Gastrocnemius medialis (tissue), 4 donors: ENCODE measurements around the gene NCK2. TPM values are rescaled to one million over a fixed set of nuclear protein-coding genes. Genes with fewer than 3 reads are reported as not detected.

ENCODE experiments used
- ATAC-seq, 2 donors: fragments of 150-250 bp; one replicate each; pipeline ENCODE4 v1.9.1; 2016
- DNase-seq, 2 donors: peaks; one replicate each; pipeline ENCODE4 v3.0.0-alpha.2; 2019
- H3K27ac ChIP-seq, 4 donors: fragments of 200-600 bp; sonication (generic); 1 replicate in 1 of 4; 2 replicates in 3 of 4; pipeline ENCODE4 v1.5.1; 2016 to 2018; ENCODE audit warnings: mild to moderate bottlenecking in 2 of 4, moderate library complexity in 1 of 4
- H3K27me3 ChIP-seq, 3 donors: fragments of 200-600 bp; sonication (generic) in 2 of 3; 1 replicate in 1 of 3; 2 replicates in 2 of 3; pipeline versions ENCODE4 v1.5.1 to v1.6.0; 2016 to 2019; ENCODE audit warnings: mild to moderate bottlenecking in 1 of 3, moderate library complexity in 1 of 3
- H3K36me3 ChIP-seq, 2 donors: fragments of 200-600 bp; sonication (generic) in 1 of 2; one replicate each; pipeline ENCODE4 v1.5.1; 2017 to 2018
- H3K4me1 ChIP-seq, 2 donors: fragments of 200-600 bp; sonication (generic) in 1 of 2; one replicate each; pipeline ENCODE4 v1.5.1; 2016 to 2017; ENCODE audit warnings: mild to moderate bottlenecking in 2 of 2
- H3K4me3 ChIP-seq, 4 donors: fragments of 200-600 bp; sonication (generic) in 3 of 4; 1 replicate in 1 of 4; 2 replicates in 3 of 4; pipeline ENCODE4 v1.5.1; 2016 to 2019; ENCODE audit warnings: mild to moderate bottlenecking in 2 of 4
- H3K9me3 ChIP-seq, 3 donors: fragments of 200-600 bp; sonication (generic) in 2 of 3; 1 replicate in 1 of 3; 2 replicates in 2 of 3; pipeline ENCODE4 v1.5.1; 2016 to 2019
- CTCF ChIP-seq, 5 experiments: fragments of 450-650 bp in 3 of 5; fragments of 200-600 bp in 2 of 5; sonication (generic) in 2 of 5; IDR thresholded peaks in 4 of 5; conservative IDR thresholded peaks in 1 of 5; 1 replicate in 4 of 5; 2 replicates in 1 of 5; pipeline ENCODE4 v1.5.1; 2016 to 2019; ENCODE audit warnings: antibody characterized with exemption in 5 of 5, mild to moderate bottlenecking in 3 of 5, moderate library complexity in 3 of 5
- POLR2A ChIP-seq, 2 donors: fragments of 450-650 bp; IDR thresholded peaks; one replicate each; pipeline ENCODE4 v1.6.1; 2017; ENCODE audit warnings: antibody characterized with exemption in 2 of 2, mild to moderate bottlenecking in 2 of 2, moderate library complexity in 2 of 2
- in situ Hi-C, 4 donors: fragments of 200-750 bp; cut with MboI; loops; one replicate each; pipeline versions ENCODE4 v1.15.0 to v1.8.0; 2017; ENCODE audit warnings: low sequenced_read_pairs in 4 of 4
- intact Hi-C: fragments of 100-400 bp; cut with DNase I; formaldehyde crosslinking; loops from one replicate; pipeline ENCODE4 v1.15.1; 2023; ENCODE audit warnings: low total_unique reads
- total RNA-seq, 4 donors: library from RNA; depleted of rRNA; stranded (reverse); fragments of >200 nt; gene quantifications; one replicate each; pipeline versions ENCODE4 v1.1.0 to v1.2.3, GENCODE V29; 2016

Gene NCK2
- total RNA-seq, 4 donors from 2014 or later, result 46.7 to 86.1 (median 57.9) TPM

- peak; percentile 11 to 21 for ATAC-seq
- in situ Hi-C loops (no loop called here), intact Hi-C loops (no loop called here)
- no peaks in the 10 kb centered on the region for H3K9me3 ChIP-seq
- H3K36me3 ChIP-seq, result no peaks in the 10 kb centered on the region
- H3K27me3 ChIP-seq, result no peaks in the 10 kb centered on the region
- peaks cover 82 to 85% of the 10 kb centered on the region in 2 donors for H3K4me1 ChIP-seq
- H3K27ac ChIP-seq, result peak overlapping the region; percentile 50 to 85 (median 60)
- DNase-seq, result no peak
- peak overlapping the region in 1 of 4 donors; percentile 8 for H3K4me3 ChIP-seq
- TF ChIP-seq CTCF (IDR thresholded peaks at IDR 0.05 in 4 of 5, conservative IDR thresholded peaks at IDR 0.05 in 1 of 5) (no peak), POLR2A (IDR thresholded peaks at IDR 0.05) (no peak)
Observed at GRCh38 chr2:105776560-105776928, 31.8 kb downstream of the NCK2 start.

GRCh38 chr2:105777031-105777482, 32.3 kb downstream of the NCK2 start:
- no peaks in the 10 kb centered on the region for H3K36me3 ChIP-seq
- H3K27me3 ChIP-seq, result no peaks in the 10 kb centered on the region
- intact Hi-C loops (no loop called here), in situ Hi-C loops (no loop called here)
- ATAC-seq (peak; percentile 34 to 64), DNase-seq (peak; percentile 46 to 55)
- TF ChIP-seq POLR2A (IDR thresholded peaks at IDR 0.05) (no peak), CTCF (IDR thresholded peaks at IDR 0.05 in 4 of 5, conservative IDR thresholded peaks at IDR 0.05 in 1 of 5) (no peak)
- H3K9me3 ChIP-seq, result no peaks in the 10 kb centered on the region
- H3K27ac ChIP-seq, result peak overlapping the region; percentile 50 to 85 (median 60)
- peak overlapping the region in 1 of 4 donors; percentile 8 for H3K4me3 ChIP-seq
- peaks cover 77 to 87% of the 10 kb centered on the region in 2 donors for H3K4me1 ChIP-seq

- ATAC-seq (peak in 1 of 2 donors; percentile 6), DNase-seq (no peak)
- Histone ChIP-seq H3K27ac (peak overlapping the region in 3 of 4 donors; percentile 50 to 85 (median 68)), H3K4me1 (peaks cover 77 to 87% of the 10 kb centered on the region in 2 donors), H3K4me3 (no peak overlapping the region), H3K36me3 (no peaks in the 10 kb centered on the region), H3K9me3 (no peaks in the 10 kb centered on the region), H3K27me3 (no peaks in the 10 kb centered on the region)
- in situ Hi-C loops (no loop called here), intact Hi-C loops (no loop called here)
- no peak for TF ChIP-seq CTCF (IDR thresholded peaks at IDR 0.05 in 4 of 5, conservative IDR thresholded peaks at IDR 0.05 in 1 of 5)
- TF ChIP-seq POLR2A (IDR thresholded peaks at IDR 0.05), result no peak
Observed at GRCh38 chr2:105777506-105778055, 32.9 kb downstream of the NCK2 start.

- H3K27ac ChIP-seq, result peak overlapping the region in 2 of 4 donors; percentile 50 to 85
- H3K9me3 ChIP-seq, result no peaks in the 10 kb centered on the region
- no peaks in the 10 kb centered on the region for H3K36me3 ChIP-seq
- peaks cover 74 to 87% of the 10 kb centered on the region in 2 donors for H3K4me1 ChIP-seq
- H3K4me3 ChIP-seq, result no peak overlapping the region
- intact Hi-C loops (no loop called here), in situ Hi-C loops (no loop called here)
- H3K27me3 ChIP-seq, result no peaks in the 10 kb centered on the region
- ATAC-seq (peak in 1 of 2 donors; percentile 18), DNase-seq (no peak)
- TF ChIP-seq POLR2A (IDR thresholded peaks at IDR 0.05), result no peak
- no peak for TF ChIP-seq CTCF (IDR thresholded peaks at IDR 0.05 in 4 of 5, conservative IDR thresholded peaks at IDR 0.05 in 1 of 5)
Observed at GRCh38 chr2:105778080-105778607, 33.4 kb downstream of the NCK2 start.
